Tongue (tissue), 2 donors: ENCODE results near the gene COMMD10. TPM values are rescaled to one million over a fixed set of nuclear protein-coding genes. Genes with fewer than 3 reads are reported as not detected.
A peak's percentile ranks its signal among the peaks of the same experiment; 100 is the strongest.
"Not testable (repeated sequence)": the region's sequence is repeated elsewhere in the genome, so short reads cannot be mapped to it uniquely, and the experiment has no call there.

ENCODE experiments used
- DNase-seq: peaks from one replicate; pipeline ENCODE4 v3.0.0-alpha.2; 2015
- total RNA-seq: library from RNA; depleted of rRNA; stranded (reverse); fragments of >200 nt; gene quantifications from one replicate; pipeline ENCODE4 v1.2.3, GENCODE V29; 2014

COMMD10 gene
- total RNA-seq, 1 donor from 2014 or later = 47.9 TPM

DNA sequence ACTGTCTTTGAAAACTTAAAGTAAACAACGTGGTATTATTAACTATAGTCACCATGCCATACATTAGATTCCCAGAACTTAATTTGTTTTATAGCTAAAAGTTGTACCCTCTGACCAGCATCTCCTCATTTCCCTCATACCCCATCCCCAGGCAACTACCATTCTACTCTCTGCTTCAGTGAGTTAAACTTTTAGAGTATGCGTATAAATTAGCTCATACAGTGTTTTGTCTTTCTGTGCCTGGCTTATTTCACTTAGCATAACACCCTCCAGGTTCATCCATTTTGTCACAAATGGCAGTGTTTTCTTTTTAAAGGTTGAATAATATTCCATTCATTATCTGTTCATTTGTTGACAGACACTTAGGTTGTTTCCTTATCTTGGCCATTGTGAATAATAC is 14.2 kb downstream of the COMMD10 start:
- no peak for DNase-seq

DNA sequence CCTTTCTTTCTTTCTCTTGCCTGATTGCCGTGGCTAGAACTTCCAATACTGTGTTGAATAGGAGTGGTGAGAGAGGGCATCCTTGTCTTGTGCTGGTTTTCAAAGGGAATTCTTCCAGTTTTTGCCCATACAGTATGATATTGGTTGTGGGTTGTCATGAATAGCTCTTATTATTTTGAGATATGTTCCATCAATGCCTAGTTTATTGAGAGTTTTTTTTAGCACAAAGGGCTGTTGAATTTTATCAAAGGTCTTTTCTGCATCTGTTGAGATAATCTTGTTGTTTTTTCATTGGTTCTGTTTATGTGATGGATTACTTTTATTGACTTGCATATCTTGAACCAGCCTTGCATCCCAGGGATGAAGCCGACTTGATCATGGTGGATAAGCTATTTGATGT is 20.1 kb downstream of the COMMD10 start:
- DNase-seq = not testable (repeated sequence)

DNA sequence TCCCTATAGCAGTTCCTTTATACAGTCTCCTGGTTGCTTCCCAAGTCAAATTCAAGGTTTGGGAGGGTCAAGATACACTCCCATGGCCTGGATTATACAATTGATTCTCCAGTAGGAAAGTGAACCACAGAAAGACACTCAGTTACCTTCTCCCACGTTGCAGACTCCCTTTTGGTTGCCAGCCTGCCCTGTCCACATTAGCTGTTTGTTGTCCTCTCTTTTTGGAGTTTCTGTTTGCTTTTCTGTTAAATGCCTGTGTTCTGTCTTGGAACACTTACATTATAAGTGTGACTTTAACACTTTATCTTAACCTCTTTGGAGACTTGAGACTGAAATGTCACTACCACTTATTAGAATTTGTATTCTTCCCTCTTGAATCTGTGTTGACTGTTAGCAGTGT is 30.3 kb downstream of the COMMD10 start:
- no peak for DNase-seq

DNA sequence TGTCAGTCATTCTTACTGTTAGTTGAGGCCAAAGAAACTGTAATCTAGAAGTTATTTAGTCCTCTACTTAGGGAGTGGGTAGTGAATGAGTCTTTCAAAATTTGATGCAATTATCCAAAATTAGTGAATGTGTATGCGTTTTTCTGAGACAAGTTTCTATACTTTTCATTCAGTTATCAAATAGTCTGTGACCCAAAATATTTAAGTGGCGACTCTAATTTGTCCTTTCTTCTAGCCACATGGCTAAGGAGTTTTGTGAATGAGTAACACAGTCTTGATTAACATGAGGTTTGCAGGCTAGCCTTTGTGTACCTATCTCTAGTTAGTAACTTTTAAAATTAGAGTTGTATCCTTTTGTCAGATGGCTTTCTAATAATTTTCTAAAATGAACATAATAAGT is 45.6 kb downstream of the COMMD10 start:
- no peak for DNase-seq

DNA sequence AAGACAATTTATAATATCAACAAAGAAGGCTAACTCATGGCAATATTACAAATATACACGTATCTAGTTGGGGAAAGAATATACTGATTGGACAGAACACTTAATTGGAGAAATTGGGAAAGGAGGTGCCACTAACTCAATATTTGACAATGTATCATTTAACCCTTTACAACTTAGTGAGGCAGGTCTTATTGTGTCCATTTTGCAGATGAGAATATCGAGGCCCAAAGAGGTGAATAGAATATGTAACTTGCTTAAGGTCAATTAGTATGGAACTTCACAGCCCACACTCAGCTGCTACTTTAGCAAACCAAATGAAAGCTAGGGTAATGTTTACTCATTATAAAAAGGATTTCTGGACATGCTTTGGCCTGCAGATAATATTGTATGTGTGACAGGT is 46.2 kb downstream of the COMMD10 start:
- no peak for DNase-seq

DNA sequence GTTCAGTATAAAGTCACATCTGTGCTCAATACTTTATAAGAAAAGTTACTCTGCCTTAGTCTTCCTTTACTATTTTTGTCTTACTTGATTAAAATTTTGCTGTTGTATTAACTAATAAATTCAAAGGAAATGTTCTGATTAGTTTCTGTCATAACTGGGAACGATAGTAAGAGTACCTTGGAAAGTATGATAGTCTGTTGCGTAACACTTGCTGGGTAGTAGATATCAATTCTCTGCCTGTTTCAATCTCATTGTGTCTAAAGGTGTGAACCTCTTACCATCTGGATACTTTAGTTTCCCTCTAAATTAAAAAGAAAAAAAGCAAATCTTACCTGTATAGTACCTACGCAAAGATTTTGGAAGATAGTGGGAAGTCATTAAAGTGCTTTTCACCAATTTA is 48.5 kb downstream of the COMMD10 start:
- DNase-seq = no peak

DNA sequence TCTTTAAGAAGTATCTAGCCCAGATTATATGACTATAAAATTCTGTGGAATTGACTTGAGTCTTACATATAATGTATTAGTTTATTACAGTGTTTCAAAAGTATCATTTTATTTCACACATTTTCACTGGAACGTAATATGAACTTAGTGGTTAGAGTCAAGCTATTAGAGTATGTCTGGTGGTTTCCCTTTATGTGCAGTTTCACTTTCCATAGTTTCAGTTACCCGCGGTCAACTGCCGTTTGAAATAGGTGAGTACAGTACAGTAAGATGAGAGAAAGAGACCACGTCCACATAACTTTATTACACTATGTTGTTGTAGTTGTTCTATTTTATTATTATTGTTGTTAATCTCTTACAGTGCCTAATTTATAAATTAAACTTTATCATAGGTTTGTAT is 50.5 kb downstream of the COMMD10 start:
- DNase-seq = no peak

DNA sequence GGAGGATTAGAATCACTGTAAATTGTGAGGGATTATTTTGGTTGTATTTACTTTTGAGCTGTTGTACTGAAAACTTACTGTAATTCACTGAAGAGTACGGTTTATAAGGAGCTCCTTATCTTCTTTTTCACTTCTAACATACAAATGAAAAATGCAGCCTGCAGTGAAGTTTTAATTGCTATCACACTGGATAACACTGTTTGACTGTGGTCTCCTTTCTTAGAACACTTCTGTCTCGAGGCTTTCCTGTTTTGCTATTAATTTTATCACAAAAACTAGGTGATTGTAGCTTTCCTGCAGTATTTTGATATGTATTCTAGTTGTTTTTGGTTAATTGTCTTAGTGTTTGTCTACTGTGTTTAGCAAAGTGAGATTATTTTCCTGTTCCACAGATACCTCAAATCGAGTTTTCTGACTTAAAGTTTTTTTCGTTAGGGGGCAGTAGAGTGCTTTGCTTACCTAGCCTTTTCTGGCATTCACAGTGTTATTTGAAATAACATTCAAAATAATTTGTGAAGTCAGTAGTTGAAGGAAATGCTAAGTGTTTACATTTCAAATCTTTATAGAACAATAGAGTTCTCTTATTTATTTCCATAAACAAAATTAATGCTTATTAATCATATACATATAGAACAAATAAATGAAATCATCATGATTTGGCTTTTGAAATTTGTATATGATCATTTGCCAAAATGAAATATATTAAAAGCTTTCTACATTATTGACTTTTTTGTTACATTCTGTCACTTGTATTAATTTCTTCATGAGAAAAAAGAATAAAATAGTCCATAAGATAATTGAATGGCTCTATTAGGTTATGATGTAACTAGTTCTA is 52.9 kb downstream of the COMMD10 start:
- peak; percentile 90 for DNase-seq

DNA sequence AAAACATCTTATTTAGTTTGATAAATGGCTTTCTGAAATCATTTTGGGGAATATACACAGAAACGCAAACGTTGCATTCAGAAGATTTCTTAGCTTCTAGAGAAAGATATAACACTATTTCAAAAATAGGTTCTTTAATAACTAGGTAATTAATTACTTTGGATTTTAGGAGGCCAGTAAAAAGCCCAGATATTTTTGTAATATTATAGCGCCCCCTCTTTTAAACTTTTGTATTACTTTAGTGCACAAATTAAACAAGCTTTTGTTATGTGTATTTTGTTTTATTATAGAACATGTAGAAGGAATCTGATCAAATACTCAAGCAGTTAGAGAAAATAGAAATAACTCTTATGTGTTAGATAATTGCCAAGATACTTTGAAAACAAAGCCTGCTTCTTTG is 57.7 kb downstream of the COMMD10 start:
- DNase-seq = no peak

DNA sequence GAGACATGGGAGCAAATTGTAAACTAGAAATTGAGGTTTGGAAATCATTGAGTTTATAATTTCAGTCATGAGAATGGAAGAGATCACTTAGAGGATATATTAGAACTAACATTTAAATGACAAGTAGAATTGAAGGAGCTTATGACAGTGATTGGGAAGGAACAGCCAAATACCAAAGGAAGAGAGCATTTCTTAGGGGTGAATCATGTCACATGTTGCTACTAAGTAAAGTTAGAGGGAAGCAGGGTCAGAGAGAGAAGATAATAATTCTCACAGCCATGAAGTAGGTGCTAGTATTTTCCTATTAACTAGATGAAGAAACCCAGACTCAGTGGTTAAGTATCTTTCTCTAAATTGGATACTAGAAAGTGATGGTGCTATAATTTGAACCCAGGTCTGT is 59.3 kb downstream of the COMMD10 start:
- no peak for DNase-seq

DNA sequence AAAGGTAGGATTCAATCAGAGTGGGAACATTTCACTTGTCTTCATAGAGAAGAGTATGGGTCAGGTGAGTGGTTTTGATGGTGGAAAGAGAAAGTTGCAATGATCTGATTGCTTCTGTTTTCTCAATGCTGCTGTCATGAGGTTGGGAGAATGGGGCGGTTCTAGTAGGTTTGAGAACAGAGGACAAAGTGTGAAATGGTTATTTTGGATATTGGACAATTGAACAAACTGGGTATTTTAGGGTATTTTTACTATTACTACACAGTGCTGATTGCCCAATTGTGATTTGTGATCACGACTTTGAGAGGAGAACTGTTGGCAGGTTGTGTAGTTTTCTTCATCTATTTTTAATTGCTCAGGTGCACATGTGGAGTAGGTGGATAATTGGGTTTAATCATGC is 60.2 kb downstream of the COMMD10 start:
- DNase-seq = no peak

DNA sequence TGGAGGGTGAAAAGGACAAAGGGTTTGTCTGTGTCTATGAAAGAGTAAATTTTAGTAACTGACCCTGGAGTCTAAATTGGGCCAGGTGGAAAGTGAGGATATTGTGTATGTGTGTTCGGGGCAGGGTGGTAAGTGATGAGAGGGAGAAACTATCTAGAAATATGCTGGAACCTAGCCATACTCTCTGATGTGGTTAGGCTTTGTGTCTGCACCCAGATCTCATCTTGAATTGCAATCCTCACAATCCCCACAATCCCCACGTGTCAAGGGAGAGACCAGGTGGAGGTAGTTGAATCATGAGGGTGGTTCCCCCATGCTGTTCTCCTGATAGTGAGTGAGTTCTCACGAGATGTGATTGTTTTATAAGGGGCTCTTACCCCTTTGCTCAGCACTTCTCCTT is 60.6 kb downstream of the COMMD10 start:
- DNase-seq = no peak

DNA sequence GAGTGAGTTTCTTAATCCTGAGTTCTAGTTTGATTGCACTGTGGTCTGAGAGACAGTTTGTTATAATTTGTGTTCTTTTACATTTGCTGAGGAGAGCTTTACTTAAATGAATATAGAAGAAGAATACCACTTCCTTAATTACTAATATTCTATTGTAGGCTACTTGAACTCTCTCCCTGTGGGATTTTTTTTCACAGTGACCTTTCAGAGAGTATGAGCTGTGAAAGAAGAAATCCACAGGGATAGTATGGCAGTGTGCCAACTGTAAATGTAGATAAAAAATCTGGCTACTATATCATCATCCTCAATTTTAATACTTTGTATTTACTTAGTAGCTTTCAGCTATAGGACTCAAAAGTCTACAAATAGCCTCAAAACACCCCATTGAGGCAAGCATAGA is 67.3 kb downstream of the COMMD10 start:
- DNase-seq = no peak

DNA sequence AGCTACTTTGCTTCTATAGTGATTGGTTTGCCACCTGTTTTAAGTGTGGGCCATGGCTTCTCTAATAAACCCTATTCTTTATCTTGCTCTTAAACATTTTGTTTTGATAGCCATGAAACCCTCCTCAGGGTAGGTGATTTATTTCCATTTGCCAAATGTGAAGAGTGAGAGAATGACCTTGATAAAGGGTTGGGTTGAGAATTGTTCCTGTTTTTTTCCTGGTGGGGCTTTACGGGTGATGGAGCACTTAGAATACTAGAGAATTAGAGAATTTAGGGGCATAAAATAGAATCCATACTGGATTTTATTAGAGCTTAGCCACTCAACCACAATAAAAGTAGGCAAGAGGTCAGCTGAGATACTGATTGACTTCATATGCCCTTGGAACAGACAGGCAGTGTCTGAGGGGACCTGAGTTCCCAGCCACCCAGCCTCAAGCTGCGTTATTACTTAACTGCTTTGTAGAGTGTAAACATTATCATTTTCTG is 68.9 kb downstream of the COMMD10 start:
- DNase-seq = no peak

DNA sequence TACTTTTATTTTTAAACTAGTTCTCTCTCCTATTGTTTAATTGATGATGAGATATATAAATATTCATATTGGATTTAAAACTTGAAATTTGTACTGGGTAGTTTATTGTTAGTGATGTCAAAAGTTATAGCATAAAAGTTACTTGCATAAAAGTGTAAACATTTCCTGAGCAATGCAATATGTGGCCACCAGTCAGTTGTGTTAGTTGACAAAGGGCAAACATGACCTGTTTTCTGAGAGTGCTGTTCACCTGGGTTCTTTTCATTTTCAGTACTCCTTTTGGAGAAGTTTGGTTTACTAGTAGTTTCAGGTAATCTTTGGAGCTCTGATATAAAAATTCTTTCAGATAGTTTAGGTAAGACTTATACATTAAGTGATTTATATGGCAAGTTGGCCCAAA is 69.4 kb downstream of the COMMD10 start:
- no peak for DNase-seq

DNA sequence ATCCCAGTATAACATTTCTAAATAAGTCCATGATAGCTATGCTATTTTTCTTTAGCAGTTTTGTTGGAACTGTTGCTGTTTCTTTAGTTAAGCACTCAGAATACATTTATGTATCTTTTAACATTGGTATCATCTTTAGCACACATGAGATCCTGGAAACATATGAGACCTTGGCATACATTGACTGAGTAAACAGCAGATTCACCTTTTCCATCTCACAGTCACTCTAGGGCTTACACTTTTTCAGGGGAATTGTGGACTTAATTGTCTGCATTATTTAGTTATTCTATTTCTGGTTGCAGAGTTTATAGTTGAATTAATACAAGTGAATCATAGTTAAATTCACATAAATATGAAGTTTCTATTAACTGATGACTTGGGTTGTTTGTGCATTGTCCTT is 70.1 kb downstream of the COMMD10 start:
- no peak for DNase-seq

DNA sequence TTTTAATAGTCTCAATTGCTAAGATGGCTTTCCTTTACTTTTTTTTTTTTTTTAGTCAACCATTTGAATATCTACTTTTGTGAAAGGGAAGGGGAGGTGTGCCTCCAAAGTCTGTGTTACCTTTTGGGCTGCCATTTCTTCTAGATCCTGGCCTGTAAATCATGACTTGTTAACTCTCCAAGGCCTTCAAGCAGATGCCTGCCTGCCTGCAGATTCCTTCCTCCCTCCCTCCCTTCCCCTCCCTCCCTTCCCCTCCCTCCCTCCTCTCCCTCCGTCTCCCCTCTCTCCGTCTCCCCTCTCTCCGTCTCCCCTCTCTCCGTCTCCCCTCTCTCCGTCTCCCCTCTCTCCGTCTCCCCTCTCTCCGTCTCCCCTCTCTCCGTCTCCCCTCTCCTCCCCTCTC is 73.1 kb downstream of the COMMD10 start:
- no peak for DNase-seq

DNA sequence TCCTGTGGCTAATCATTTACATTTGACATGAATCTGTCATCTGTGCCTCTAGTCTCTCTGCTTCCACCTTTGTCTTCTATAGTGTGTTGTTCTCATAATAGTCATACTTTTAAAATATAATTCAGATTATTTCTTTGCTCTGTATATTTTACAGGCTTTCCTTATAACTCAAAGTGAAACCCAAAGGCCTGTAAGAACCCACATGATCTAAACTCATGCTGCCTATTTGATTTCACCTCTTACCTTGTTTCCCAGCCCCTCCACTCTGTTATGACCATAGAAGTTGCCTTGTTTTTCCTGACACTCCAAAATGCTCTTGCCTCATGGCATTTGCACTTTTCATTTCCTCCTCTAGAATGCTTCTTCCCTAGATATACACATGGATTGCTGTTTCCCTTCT is 74.2 kb downstream of the COMMD10 start:
- no peak for DNase-seq

DNA sequence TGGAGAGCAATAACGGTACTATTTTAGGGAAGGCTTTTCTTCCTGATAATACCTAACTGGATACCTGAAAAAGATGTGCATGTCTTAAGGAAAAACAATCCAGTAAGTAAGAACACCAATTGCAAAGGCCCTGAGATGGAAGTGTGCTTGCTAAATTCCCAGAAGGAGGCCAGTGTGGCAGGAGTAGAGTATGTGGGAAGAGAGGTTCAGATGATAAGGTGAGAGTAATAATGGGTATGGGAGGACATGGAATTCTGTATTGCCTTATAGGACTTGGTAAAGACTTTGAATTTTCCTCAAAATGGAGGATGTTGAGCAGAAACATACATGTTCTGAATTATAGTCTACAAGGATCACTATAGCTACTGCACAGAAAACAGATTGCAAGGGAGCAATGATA is 89.3 kb downstream of the COMMD10 start:
- DNase-seq = no peak

DNA sequence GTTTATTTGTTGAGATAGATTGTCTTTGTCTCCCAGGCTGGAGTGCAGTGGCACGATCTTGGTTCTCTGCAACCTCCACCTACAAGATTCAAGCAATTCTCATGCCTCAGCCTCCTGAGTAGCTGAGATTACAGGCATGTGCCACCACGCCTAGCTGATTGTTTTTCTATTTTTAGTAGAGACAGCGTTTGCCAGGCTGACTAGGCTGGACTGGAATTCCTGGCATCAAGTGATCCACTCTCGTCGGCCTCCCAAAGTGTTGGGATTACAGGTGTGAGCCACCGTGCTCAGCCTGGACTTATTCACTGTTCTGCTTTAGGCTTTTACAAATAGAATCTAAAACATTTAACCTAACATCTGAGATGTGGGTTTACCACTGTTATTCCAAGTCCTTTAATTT is 91.3 kb downstream of the COMMD10 start:
- DNase-seq = no peak

DNA sequence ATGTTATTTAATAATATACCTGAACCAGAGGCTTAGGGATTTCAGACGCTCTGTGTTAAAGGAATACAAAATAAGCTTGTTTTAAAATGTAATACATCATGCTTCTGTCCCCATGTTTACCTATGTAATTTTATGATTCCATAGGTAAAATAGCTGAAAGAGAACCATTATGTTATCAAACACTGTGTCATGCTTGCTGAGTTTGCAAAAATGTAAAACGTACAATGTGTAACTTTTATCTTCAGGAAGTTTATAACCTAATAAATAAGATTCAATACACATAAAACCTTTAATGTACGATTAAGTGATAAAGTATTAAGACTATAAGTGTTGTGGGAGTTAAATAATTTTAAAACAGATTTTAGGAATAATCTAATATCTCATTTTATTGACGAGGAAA is 94.1 kb downstream of the COMMD10 start:
- no peak for DNase-seq

DNA sequence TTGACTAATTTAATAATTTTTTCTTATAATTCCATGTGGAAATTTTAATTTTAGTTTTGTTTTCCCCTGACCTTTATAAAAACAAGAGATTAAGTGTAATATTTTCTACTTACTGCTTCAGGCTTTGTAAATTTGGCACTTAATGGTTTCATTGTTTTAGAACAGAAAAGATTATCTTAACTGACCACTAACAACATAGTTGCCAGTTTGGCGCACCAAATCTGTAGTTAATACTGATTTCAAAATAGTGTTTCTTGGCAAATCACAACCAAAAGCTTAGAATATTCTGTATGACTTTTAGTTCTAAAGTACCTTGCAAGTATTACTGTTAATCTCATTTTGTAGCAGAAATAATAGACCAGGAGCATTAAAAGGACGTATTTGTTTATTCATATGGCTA is 124.3 kb downstream of the COMMD10 start:
- no peak for DNase-seq

DNA sequence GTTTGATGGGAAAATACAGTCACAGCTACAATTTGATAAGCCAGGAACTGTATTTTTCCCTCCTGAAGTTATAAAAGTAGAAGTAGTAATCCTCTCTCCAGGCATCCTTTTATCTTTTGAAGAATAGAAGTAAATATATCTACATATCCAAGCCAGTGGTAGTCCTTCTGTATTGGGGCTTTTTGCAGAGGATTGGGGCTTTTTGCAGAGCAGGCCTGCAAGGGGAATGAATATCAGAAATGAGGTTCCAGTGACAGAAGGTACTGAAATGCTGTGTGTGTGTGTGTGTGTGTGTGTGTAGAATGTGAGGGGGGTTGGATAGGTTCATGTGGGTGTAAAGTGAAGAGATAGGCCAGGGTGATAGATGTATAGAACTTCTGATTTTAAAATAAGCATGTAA is 127.4 kb downstream of the COMMD10 start:
- DNase-seq = no peak

DNA sequence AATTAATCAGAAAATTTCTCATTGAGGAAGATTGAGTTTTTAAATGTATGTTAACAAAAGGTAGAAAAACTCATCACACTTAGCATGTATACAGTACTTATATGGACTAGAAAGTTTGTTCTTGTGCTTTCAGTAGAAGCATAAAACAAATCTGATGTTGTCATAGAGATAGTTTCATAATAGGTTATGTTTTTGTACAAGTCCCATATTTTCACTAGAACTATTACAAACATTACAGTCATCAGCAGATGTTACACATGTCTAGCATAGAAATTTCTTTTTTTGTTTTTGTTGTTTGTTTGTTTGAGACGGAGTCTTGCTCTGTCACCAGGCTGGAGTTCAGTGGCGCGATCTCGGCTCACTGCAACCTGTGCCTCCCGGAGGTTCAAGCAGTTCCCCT is 131.4 kb downstream of the COMMD10 start:
- DNase-seq = no peak
